ENCODE data around the gene SLC35E2B.

Gene SLC35E2B

GRCh38 chr1:1623631-1624442 is 68.8 kb downstream of the SLC35E2B start:
- Histone ChIP-seq H3K9me3 (ENCODE audit: control insufficient read depth, low read length) (no peaks in the 10 kb centered on the region), H3K14ac (ENCODE audit: low read length in 2 of 2) (no peak overlapping the region), H3K27me3 (ENCODE audit: control insufficient read depth in 1 of 2, insufficient read depth in 1 of 2, low read length in 2 of 2) (no peaks in the 10 kb centered on the region), H3K9ac (ENCODE audit: low read length) (no peak overlapping the region), H3K4ac (ENCODE audit: low read depth in 1 of 2, low read length in 2 of 2) (no peak overlapping the region), H2AK5ac (ENCODE audit: low read length, severe bottlenecking) (no peak overlapping the region), H2AFZ (ENCODE audit: low read depth, low read length) (no peak overlapping the region), H3K18ac (ENCODE audit: low read depth in 1 of 2, low read length in 2 of 2) (no peak overlapping the region), H2BK120ac (ENCODE audit: low read depth, low read length) (no peak overlapping the region), H3K23ac (ENCODE audit: low read length in 2 of 2) (no peak overlapping the region), H4K8ac (ENCODE audit: low read length) (no peak overlapping the region), H2BK15ac (ENCODE audit: low read depth, poor library complexity, severe bottlenecking) (no peak overlapping the region), H2BK12ac (ENCODE audit: low read length in 2 of 2) (no peak overlapping the region), H2BK5ac (ENCODE audit: low read depth, low read length, poor library complexity, severe bottlenecking) (no peak overlapping the region), H4K91ac (ENCODE audit: low read length) (peak overlapping the region; percentile 52), H3K27ac (ENCODE audit: low read length, poor library complexity, severe bottlenecking) (no peak overlapping the region), H3K4me2 (ENCODE audit: low read length, poor library complexity, severe bottlenecking) (no peak overlapping the region), H3K4me1 (ENCODE audit: control insufficient read depth, insufficient read depth, low read depth, low read length) (peaks cover 23% of the 10 kb centered on the region), H3K79me1 (replicated peaks; ENCODE audit: low read length, poor library complexity, severe bottlenecking) (peaks cover 31% of the 10 kb centered on the region), H3K4me3 (ENCODE audit: insufficient read depth in 1 of 2, low read depth in 1 of 2, low read length in 2 of 2) (no peak overlapping the region), H3K36me3 (ENCODE audit: control insufficient read depth in 1 of 2, insufficient read depth in 2 of 2, low read depth in 1 of 2, low read length in 2 of 2) (peaks cover 6 to 93% of the 10 kb centered on the region in 2 experiments)
- 92% methylated on average over 46 of the region's 51 CpGs for WGBS
- no peak for DNase-seq

DNA sequence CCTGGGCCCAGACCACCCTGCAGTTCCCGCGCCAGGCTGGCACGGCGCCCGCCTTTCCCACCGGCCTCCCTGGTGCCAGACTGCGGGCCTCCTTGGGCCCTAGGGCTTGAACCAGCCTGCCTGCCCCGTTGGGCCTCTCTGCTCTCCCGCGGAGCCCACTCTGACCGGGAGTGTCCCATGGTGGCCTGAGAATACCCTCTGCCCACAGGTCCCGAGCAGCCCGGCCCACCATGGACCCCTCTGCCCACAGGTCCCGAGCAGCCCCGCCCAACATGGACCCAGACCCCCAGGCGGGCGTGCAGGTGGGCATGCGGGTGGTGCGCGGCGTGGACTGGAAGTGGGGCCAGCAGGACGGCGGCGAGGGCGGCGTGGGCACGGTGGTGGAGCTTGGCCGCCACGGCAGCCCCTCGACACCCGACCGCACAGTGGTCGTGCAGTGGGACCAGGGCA is 69.4 kb downstream of the SLC35E2B start:
- Histone ChIP-seq H3K9me3 (ENCODE audit: control insufficient read depth, low read length) (no peaks in the 10 kb centered on the region), H3K18ac (ENCODE audit: low read depth in 1 of 2, low read length in 2 of 2) (no peak overlapping the region), H3K4me3 (ENCODE audit: insufficient read depth in 1 of 2, low read depth in 1 of 2, low read length in 2 of 2) (no peak overlapping the region), H4K91ac (ENCODE audit: low read length) (peak overlapping the region; percentile 52), H3K14ac (ENCODE audit: low read length in 2 of 2) (no peak overlapping the region), H2BK5ac (ENCODE audit: low read depth, low read length, poor library complexity, severe bottlenecking) (no peak overlapping the region), H3K79me1 (replicated peaks; ENCODE audit: low read length, poor library complexity, severe bottlenecking) (peaks cover 37% of the 10 kb centered on the region), H3K4me1 (ENCODE audit: control insufficient read depth, insufficient read depth, low read depth, low read length) (peaks cover 23% of the 10 kb centered on the region), H3K27ac (ENCODE audit: low read length, poor library complexity, severe bottlenecking) (no peak overlapping the region), H3K27me3 (ENCODE audit: control insufficient read depth in 1 of 2, insufficient read depth in 1 of 2, low read length in 2 of 2) (no peaks in the 10 kb centered on the region), H3K9ac (ENCODE audit: low read length) (no peak overlapping the region), H2BK120ac (ENCODE audit: low read depth, low read length) (no peak overlapping the region), H3K4ac (ENCODE audit: low read depth in 1 of 2, low read length in 2 of 2) (no peak overlapping the region), H2AFZ (ENCODE audit: low read depth, low read length) (no peak overlapping the region), H2AK5ac (ENCODE audit: low read length, severe bottlenecking) (no peak overlapping the region), H3K36me3 (ENCODE audit: control insufficient read depth in 1 of 2, insufficient read depth in 2 of 2, low read depth in 1 of 2, low read length in 2 of 2) (peaks cover 10 to 93% of the 10 kb centered on the region in 2 experiments), H3K23ac (ENCODE audit: low read length in 2 of 2) (no peak overlapping the region), H3K4me2 (ENCODE audit: low read length, poor library complexity, severe bottlenecking) (no peak overlapping the region), H2BK12ac (ENCODE audit: low read length in 2 of 2) (no peak overlapping the region), H4K8ac (ENCODE audit: low read length) (no peak overlapping the region), H2BK15ac (ENCODE audit: low read depth, poor library complexity, severe bottlenecking) (no peak overlapping the region)
- DNase-seq: no peak
- WGBS: 97% methylated on average over 32 of the region's 33 CpGs

DNA sequence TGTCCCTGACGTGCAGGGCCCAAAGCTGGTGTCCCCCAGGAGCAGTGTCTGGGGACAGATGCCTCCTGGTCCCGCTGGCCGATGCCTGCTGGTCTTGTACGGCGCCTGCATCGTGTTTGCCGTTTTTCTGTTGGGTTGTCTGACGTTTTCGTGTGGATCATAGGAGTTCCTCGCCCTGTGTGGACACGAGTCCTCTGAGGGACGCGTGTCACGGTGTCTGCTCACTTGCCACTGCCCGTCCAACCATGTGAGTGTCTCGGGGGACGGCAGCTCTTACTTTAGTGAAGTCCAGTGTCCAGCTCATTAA is 69.9 kb downstream of the SLC35E2B start:
- no peak overlapping the region for H3K9ac ChIP-seq (ENCODE audit: low read length)
- no peak overlapping the region for H2BK12ac ChIP-seq (ENCODE audit: low read length in 2 of 2)
- no peak overlapping the region for H2AK5ac ChIP-seq (ENCODE audit: low read length, severe bottlenecking)
- H3K36me3 ChIP-seq (ENCODE audit: control insufficient read depth in 1 of 2, insufficient read depth in 2 of 2, low read depth in 1 of 2, low read length in 2 of 2): peaks cover 10 to 93% of the 10 kb centered on the region in 2 experiments
- H3K4me3 ChIP-seq (ENCODE audit: insufficient read depth in 1 of 2, low read depth in 1 of 2, low read length in 2 of 2): no peak overlapping the region
- peaks cover 23% of the 10 kb centered on the region for H3K4me1 ChIP-seq (ENCODE audit: control insufficient read depth, insufficient read depth, low read depth, low read length)
- H3K4me2 ChIP-seq (ENCODE audit: low read length, poor library complexity, severe bottlenecking): no peak overlapping the region
- H2BK15ac ChIP-seq (ENCODE audit: low read depth, poor library complexity, severe bottlenecking): no peak overlapping the region
- H3K23ac ChIP-seq (ENCODE audit: low read length in 2 of 2): no peak overlapping the region
- WGBS: 89% methylated on average over 17 of the region's 17 CpGs
- DNase-seq: no peak
- no peak overlapping the region for H4K91ac ChIP-seq (ENCODE audit: low read length)
- no peak overlapping the region for H2BK120ac ChIP-seq (ENCODE audit: low read depth, low read length)
- H3K9me3 ChIP-seq (ENCODE audit: control insufficient read depth, low read length): no peaks in the 10 kb centered on the region
- H3K27me3 ChIP-seq (ENCODE audit: control insufficient read depth in 1 of 2, insufficient read depth in 1 of 2, low read length in 2 of 2): no peaks in the 10 kb centered on the region
- no peak overlapping the region for H3K27ac ChIP-seq (ENCODE audit: low read length, poor library complexity, severe bottlenecking)
- peaks cover 41% of the 10 kb centered on the region for H3K79me1 ChIP-seq (replicated peaks; ENCODE audit: low read length, poor library complexity, severe bottlenecking)
- H3K14ac ChIP-seq (ENCODE audit: low read length in 2 of 2): no peak overlapping the region
- no peak overlapping the region for H2BK5ac ChIP-seq (ENCODE audit: low read depth, low read length, poor library complexity, severe bottlenecking)
- no peak overlapping the region for H2AFZ ChIP-seq (ENCODE audit: low read depth, low read length)
- no peak overlapping the region for H4K8ac ChIP-seq (ENCODE audit: low read length)
- no peak overlapping the region for H3K18ac ChIP-seq (ENCODE audit: low read depth in 1 of 2, low read length in 2 of 2)
- H3K4ac ChIP-seq (ENCODE audit: low read depth in 1 of 2, low read length in 2 of 2): no peak overlapping the region

DNA sequence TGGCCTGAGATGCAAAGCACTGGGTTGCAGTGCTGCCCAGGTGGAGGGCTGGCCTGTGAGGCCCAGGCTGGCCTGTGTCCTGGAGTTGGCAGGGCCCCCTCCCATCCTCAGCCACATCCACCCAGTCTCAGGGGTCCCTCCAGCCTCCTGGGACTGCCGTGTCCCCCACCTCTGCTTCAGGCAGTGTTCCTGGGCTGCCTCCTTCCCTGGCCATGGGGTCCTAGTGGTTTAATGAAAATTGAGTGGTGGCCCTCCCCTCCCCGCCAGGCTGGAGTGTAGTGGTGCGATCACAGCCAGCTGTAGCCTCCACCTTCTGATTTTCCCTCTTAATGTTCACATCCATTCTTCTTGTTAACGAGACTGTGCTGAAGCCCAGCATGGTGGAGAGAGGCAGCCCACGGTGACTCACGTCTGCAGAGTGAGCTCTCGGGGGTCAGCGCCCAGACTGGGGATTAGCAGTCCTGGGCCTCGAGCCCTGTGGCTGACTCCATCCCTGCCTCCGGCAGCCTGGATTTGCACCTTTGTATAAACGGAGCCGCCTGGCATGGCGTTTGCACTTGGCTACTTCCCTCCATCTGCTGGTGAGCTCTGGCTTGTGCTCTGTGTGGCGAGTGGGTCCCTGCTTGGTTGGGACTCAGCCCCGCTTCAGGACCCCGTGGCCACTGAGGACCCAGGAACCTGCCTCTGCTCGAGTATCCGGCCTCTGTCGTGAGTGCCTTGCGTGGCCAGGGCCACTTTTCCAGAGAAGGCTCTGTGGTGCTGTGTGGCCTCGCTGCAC is 70.4 kb downstream of the SLC35E2B start:
- H3K4me1 ChIP-seq (ENCODE audit: control insufficient read depth, insufficient read depth, low read depth, low read length): peaks cover 23% of the 10 kb centered on the region
- H3K4me3 ChIP-seq (ENCODE audit: insufficient read depth in 1 of 2, low read depth in 1 of 2, low read length in 2 of 2): no peak overlapping the region
- H4K8ac ChIP-seq (ENCODE audit: low read length): no peak overlapping the region
- H2BK5ac ChIP-seq (ENCODE audit: low read depth, low read length, poor library complexity, severe bottlenecking): no peak overlapping the region
- no peak overlapping the region for H2BK15ac ChIP-seq (ENCODE audit: low read depth, poor library complexity, severe bottlenecking)
- 82% methylated on average over 21 of the region's 21 CpGs for WGBS
- H3K14ac ChIP-seq (ENCODE audit: low read length in 2 of 2): no peak overlapping the region
- H2AFZ ChIP-seq (ENCODE audit: low read depth, low read length): no peak overlapping the region
- H3K18ac ChIP-seq (ENCODE audit: low read depth in 1 of 2, low read length in 2 of 2): no peak overlapping the region
- peaks cover 43% of the 10 kb centered on the region for H3K79me1 ChIP-seq (replicated peaks; ENCODE audit: low read length, poor library complexity, severe bottlenecking)
- H3K23ac ChIP-seq (ENCODE audit: low read length in 2 of 2): no peak overlapping the region
- no peak overlapping the region for H3K9ac ChIP-seq (ENCODE audit: low read length)
- DNase-seq: peak; percentile 38
- H3K4me2 ChIP-seq (ENCODE audit: low read length, poor library complexity, severe bottlenecking): no peak overlapping the region
- no peak overlapping the region for H2BK12ac ChIP-seq (ENCODE audit: low read length in 2 of 2)
- no peaks in the 10 kb centered on the region for H3K9me3 ChIP-seq (ENCODE audit: control insufficient read depth, low read length)
- H2AK5ac ChIP-seq (ENCODE audit: low read length, severe bottlenecking): no peak overlapping the region
- no peak overlapping the region for H2BK120ac ChIP-seq (ENCODE audit: low read depth, low read length)
- peaks cover 13 to 92% of the 10 kb centered on the region in 2 experiments for H3K36me3 ChIP-seq (ENCODE audit: control insufficient read depth in 1 of 2, insufficient read depth in 2 of 2, low read depth in 1 of 2, low read length in 2 of 2)
- H3K27ac ChIP-seq (ENCODE audit: low read length, poor library complexity, severe bottlenecking): no peak overlapping the region
- no peak overlapping the region for H3K4ac ChIP-seq (ENCODE audit: low read depth in 1 of 2, low read length in 2 of 2)
- no peaks in the 10 kb centered on the region for H3K27me3 ChIP-seq (ENCODE audit: control insufficient read depth in 1 of 2, insufficient read depth in 1 of 2, low read length in 2 of 2)
- no peak overlapping the region for H4K91ac ChIP-seq (ENCODE audit: low read length)

Measured in mesenchymal stem cell (in vitro differentiated cells and primary cell).